ENCODE data around the gene DIO3.
"Not testable (repeated sequence)": the region's sequence is repeated elsewhere in the genome, so short reads cannot be mapped to it uniquely, and the experiment has no call there.

The DIO3 gene

DNA sequence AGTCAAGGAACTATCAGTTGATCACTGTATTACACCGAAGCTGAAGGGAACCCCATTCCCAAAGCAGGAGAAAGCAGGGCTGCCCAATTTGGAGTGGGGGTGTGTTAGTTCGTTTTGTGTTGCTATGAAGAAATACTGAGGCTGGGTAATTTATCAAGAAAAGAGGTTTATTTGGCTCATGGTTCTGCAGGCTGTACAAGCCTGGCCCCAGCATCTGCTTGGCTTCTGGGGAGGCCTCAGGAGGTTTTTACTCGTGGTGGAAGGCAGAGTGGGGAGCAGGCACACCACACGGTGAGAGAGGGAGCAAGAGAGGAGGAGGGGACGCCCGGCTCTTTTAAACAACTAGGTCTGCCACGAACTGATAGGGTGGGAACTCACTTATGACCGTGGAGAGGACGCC lies 16.7 kb upstream of the DIO3 start:
- Mint-ChIP-seq H3K9me3 (peaks cover 12% of the 10 kb centered on the region), H3K4me1 (peaks cover 20% of the 10 kb centered on the region), H3K36me3 (ENCODE audit: low read depth) (no peaks in the 10 kb centered on the region), H3K27ac (no peak overlapping the region), H3K4me3 (no peak overlapping the region), H3K27me3 (ENCODE audit: low read depth, poor library complexity) (peaks cover 29% of the 10 kb centered on the region)
- no peak for DNase-seq
- TF ChIP-seq, protein P1, sequence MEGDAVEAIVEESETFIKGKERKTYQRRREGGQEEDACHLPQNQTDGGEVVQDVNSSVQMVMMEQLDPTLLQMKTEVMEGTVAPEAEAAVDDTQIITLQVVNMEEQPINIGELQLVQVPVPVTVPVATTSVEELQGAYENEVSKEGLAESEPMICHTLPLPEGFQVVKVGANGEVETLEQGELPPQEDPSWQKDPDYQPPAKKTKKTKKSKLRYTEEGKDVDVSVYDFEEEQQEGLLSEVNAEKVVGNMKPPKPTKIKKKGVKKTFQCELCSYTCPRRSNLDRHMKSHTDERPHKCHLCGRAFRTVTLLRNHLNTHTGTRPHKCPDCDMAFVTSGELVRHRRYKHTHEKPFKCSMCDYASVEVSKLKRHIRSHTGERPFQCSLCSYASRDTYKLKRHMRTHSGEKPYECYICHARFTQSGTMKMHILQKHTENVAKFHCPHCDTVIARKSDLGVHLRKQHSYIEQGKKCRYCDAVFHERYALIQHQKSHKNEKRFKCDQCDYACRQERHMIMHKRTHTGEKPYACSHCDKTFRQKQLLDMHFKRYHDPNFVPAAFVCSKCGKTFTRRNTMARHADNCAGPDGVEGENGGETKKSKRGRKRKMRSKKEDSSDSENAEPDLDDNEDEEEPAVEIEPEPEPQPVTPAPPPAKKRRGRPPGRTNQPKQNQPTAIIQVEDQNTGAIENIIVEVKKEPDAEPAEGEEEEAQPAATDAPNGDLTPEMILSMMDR (IDR thresholded peaks at IDR 0.05), result no peak

DNA sequence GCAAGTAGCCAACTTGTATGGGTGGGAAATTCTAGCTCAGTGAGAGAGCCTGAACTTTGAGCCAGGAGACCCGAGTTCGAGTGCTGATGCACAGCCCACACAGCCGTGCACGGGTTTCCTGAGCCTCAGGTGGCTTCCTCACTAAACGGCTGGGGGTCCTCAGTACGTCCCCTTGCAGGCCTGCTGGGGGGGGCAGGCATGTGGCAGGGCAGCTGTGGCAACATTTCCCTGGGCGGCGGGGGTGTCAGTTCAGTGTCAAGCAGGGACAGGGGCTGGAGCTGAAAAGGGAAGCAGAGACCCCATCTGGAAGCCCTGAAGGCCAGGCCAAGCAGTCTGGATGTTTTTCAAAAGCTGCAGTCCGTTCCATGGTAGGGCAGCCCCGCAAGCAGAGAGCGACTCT lies 14.6 kb upstream of the DIO3 start:
- DNase-seq, result no peak
- no peak overlapping the region for H3K4me3 Mint-ChIP-seq
- peaks cover 12% of the 10 kb centered on the region for H3K9me3 Mint-ChIP-seq
- no peak overlapping the region for H3K27ac Mint-ChIP-seq
- TF ChIP-seq, protein P1 (IDR thresholded peaks at IDR 0.05), result no peak
- no peaks in the 10 kb centered on the region for H3K36me3 Mint-ChIP-seq (ENCODE audit: low read depth)
- H3K27me3 Mint-ChIP-seq (ENCODE audit: low read depth, poor library complexity), result peaks cover 38% of the 10 kb centered on the region
- peaks cover 14% of the 10 kb centered on the region for H3K4me1 Mint-ChIP-seq

DNA sequence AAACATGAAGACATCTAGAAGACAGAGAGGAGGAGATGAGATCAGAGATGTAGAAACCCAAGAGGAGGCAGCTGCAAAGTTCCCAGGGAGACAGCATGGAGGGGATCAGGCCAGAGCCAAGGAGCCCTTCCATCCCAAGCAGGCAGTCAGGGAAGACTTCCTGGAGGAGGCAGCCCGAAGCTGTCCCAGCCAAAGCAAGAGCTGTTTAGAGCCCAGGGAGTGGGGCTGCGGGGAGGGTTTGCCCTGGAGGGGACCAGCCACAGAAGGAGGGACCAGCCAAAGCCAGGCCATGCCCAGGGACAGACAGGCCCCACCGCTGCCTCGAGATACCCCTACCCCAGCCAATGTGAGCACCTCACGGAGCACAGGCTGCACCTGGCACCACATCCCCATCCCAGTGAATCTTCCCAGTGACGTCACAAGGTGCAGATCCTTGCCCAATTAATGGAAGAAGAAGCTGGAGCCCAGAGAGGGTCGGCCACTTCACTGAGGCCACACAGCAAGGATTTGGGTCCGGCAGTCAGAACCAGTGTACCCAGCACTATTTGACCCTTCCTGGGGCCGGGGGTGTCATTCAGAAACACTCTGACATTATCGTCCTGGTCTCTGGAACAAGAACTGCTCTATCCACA lies 14.1 kb upstream of the DIO3 start:
- Mint-ChIP-seq H3K27ac (no peak overlapping the region), H3K9me3 (peaks cover 12% of the 10 kb centered on the region), H3K4me3 (no peak overlapping the region), H3K27me3 (ENCODE audit: low read depth, poor library complexity) (peaks cover 34% of the 10 kb centered on the region), H3K4me1 (peaks cover 10% of the 10 kb centered on the region), H3K36me3 (ENCODE audit: low read depth) (no peaks in the 10 kb centered on the region)
- TF ChIP-seq, protein P1 (IDR thresholded peaks at IDR 0.05), result no peak
- no peak for DNase-seq

DNA sequence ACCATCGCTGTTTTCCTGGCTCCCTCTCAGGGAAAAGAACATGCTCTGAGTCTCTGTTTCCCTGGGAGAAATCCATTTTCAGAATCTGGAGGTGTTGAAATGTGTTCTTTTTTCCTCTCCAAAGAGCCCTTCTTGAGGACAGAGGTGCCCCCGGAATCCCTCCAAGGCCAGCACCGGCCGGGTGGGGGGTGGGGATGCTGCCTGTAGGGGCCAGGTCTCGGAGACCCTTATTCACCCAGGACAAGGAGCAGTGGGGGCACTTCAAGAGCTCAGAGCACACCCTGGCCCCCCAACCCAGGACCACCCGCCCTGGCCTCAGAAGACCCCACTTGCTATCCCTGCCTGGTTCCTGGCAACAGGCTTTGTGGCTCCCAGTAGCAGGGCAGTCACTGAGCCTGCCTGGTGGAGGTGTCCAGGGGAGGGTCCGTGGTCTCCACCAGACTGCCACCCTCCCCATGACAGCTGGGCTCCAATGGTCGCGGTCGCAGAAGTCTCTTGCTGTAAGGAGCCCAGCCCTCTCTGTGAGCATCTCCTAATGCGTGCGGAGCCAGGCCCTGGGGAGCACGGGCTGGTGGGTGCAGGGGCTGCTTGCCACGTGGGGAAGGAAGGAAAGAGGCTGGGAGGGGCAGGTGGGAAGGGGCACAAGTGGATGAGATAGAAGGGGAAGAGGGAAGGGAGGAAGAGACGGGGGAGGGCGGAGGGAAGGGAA lies 13.2 kb upstream of the DIO3 start:
- no peak for DNase-seq
- no peaks in the 10 kb centered on the region for H3K36me3 Mint-ChIP-seq (ENCODE audit: low read depth)
- peaks cover 31% of the 10 kb centered on the region for H3K27me3 Mint-ChIP-seq (ENCODE audit: low read depth, poor library complexity)
- H3K27ac Mint-ChIP-seq, result no peak overlapping the region
- peaks cover 5% of the 10 kb centered on the region for H3K4me1 Mint-ChIP-seq
- peaks cover 12% of the 10 kb centered on the region for H3K9me3 Mint-ChIP-seq
- TF ChIP-seq, protein P1 (IDR thresholded peaks at IDR 0.05), result no peak
- no peak overlapping the region for H3K4me3 Mint-ChIP-seq

DNA sequence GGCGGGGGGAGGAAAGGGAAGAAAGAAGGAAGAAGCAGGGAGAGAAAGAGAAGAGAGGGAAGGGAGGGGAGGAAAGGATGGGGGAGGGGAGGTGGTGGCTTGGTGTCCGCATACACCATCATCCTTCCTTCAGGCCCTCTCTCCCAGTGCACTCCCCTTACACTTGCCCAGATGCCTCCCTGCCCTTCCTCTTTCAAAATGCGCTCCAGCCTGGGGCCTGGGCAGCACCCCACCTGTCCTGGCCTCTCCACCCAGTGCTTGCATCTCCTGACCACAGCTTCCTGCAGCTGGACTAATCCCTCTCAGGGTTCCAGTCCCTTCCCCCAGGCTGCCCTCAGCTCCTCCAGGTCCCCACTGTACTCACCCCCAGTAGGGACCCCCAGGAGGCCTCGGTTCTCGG lies 12.6 kb upstream of the DIO3 start:
- H3K4me3 Mint-ChIP-seq, result no peak overlapping the region
- H3K27ac Mint-ChIP-seq, result no peak overlapping the region
- peaks cover 8% of the 10 kb centered on the region for H3K9me3 Mint-ChIP-seq
- no peak for DNase-seq
- H3K36me3 Mint-ChIP-seq (ENCODE audit: low read depth), result no peaks in the 10 kb centered on the region
- peaks cover 30% of the 10 kb centered on the region for H3K27me3 Mint-ChIP-seq (ENCODE audit: low read depth, poor library complexity)
- peaks cover 5% of the 10 kb centered on the region for H3K4me1 Mint-ChIP-seq
- TF ChIP-seq, protein P1 (IDR thresholded peaks at IDR 0.05), result no peak

DNA sequence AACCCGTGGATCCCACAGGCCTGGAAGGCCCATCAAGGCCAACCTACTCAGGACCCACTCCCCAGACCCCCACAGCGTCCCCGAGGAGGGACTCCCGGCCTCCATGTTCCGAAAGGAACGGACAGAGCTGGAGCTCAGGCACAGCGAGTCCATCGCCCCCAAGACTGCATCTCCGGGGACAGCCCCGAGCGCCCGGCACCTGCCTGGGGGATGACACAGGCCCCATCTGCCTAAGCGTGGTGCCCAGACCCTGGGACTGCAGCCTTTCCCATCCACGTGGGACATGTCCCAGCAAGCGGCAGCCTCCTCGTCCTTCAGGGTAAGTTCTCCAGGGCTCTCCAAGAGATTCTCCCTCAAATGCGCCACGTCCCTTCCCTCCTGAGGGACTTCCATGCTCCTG lies 12.1 kb upstream of the DIO3 start:
- no peak overlapping the region for H3K4me3 Mint-ChIP-seq
- H3K9me3 Mint-ChIP-seq, result peaks cover 3% of the 10 kb centered on the region
- DNase-seq, result no peak
- H3K36me3 Mint-ChIP-seq (ENCODE audit: low read depth), result no peaks in the 10 kb centered on the region
- no peak overlapping the region for H3K27ac Mint-ChIP-seq
- TF ChIP-seq, protein P1 (IDR thresholded peaks at IDR 0.05), result no peak
- H3K27me3 Mint-ChIP-seq (ENCODE audit: low read depth, poor library complexity), result peaks cover 30% of the 10 kb centered on the region
- peaks cover 5% of the 10 kb centered on the region for H3K4me1 Mint-ChIP-seq

DNA sequence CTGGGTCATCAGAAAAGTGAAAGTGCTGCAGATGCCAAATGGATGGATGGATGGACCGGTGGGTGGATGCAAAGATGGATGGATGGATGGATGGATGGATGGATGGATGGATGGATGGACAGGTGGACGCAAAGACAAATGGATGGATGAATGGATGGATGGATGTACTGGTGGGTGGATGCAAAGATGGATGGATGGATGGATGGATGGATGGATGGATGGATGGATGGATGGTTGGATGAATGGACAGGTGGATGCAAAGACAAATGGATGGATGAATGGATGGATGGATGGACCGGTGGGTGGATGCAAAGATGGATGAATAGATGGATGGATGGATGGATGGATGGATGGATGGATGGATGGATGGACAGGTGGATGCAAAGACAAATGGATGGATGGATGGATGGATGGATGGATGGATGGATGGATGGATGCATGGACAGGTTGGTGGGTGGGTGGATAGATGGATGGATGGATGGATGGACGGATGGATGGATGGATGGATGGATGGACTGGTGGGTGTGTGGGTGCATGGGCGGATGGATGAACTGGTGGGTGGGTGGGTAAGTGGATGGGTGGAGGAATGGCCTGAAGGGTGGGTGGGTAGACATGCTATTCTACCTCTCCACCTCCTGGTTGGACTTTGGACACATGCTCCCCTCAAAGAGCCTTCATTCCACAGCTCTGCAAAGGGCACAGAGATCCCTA lies 10.9 kb upstream of the DIO3 start:
- not testable (repeated sequence) for H3K4me1 Mint-ChIP-seq; H3K9me3 Mint-ChIP-seq; H3K4me3 Mint-ChIP-seq; H3K27ac Mint-ChIP-seq; DNase-seq; H3K36me3 Mint-ChIP-seq (ENCODE audit: low read depth)
- peaks cover 24% of the 10 kb centered on the region for H3K27me3 Mint-ChIP-seq (ENCODE audit: low read depth, poor library complexity)
